ENCODE data around the gene ZFP36L2. TPM values are rescaled to one million over a fixed set of nuclear protein-coding genes. Genes with fewer than 3 reads are reported as not detected.

Gene ZFP36L2
- total and polyA plus RNA-seq, 9 of the 15 experiments (the other 6 are each of a cell fraction or from before 2014, with no cell fraction given), result 4.1 to 60.6 (median 20.3) TPM

GRCh38 chr2:43174368-43174916 lies 52.0 kb downstream of the ZFP36L2 start (continued):
- TF ChIP-seq FOSL1 (tag; conservative IDR thresholded peaks at IDR 0.05) (0 out of 2 replicates have a peak, but pooled peaks have one; percentile 16), ZNF507 (tag; conservative IDR thresholded peaks at IDR 0.05) (no peak), ZNF583 (CRISPR knock-in tag; IDR thresholded peaks at IDR 0.05) (no peak), POLR3G (IDR thresholded peaks at IDR 0.05; ENCODE audit: extremely low read depth, insufficient read length, insufficient replicate concordance) (no peak), ERF (CRISPR knock-in tag; IDR thresholded peaks at IDR 0.05) (no peak), MXD1 (CRISPR knock-in tag; IDR thresholded peaks at IDR 0.05; ENCODE audit: borderline replicate concordance, poor library complexity, severe bottlenecking) (no peak), SAFB (IDR thresholded peaks at IDR 0.05; ENCODE audit: borderline replicate concordance, low read depth, low read length) (no peak), HES1 (IDR thresholded peaks at IDR 0.05; ENCODE audit: low read depth) (no peak), NBN (IDR thresholded peaks at IDR 0.05; ENCODE audit: low read depth) (0 out of 2 replicates have a peak, but pooled peaks have one; percentile 33), ZNF551 (CRISPR knock-in tag; IDR thresholded peaks at IDR 0.05) (no peak), GMEB1 (CRISPR knock-in tag; IDR thresholded peaks at IDR 0.05) (no peak), PRDM10 (IDR thresholded peaks at IDR 0.05; ENCODE audit: partially characterized antibody) (peak; percentile 47), TCF7L2 (IDR thresholded peaks at IDR 0.05; ENCODE audit: low read depth, low read length) (no peak), ZBTB11 (CRISPR knock-in tag; IDR thresholded peaks at IDR 0.05) (peak in 1 of 3 experiments; percentile 19; a peak in 1 of 6 replicates), HDGF (IDR thresholded peaks at IDR 0.05) (peak; percentile 34; the same call in 1 of the 2 replicates), SREBF2 (CRISPR knock-in tag; IDR thresholded peaks at IDR 0.05) (no peak), RHOXF2B (CRISPR knock-in tag; conservative IDR thresholded peaks at IDR 0.05) (no peak)

Measured in K562 (cell line).